ENCODE results near the gene GSAP. TPM values are rescaled to one million over a fixed set of nuclear protein-coding genes. Genes with fewer than 3 reads are reported as not detected.

GSAP gene
- total and polyA plus RNA-seq, 9 of the 15 experiments (the other 6 are each of a cell fraction or from before 2014, with no cell fraction given) = 0.13 TPM; not detected in 8

DNA sequence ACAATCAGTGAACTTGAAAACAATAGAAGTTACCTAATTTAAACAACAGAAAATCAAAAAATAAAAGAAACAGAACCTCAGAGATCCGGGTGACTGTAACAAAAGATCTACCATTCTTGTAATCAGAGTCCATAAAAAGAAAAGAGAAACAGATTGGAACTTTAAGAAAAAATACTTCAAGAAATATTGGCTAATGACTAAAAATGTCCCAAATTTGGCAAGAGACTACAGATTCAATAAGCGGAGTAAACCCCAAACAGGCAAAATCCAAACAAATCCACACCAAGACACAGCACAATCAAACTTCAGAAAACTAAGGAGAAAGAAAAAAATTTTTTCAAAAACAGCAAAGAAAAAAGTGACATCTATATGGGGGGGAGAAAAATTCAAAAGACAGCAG is 15.1 kb downstream of the GSAP start:
- Histone ChIP-seq H3K27me3 (ENCODE audit: control insufficient read depth in 2 of 2, insufficient read depth in 2 of 2, low read length in 2 of 2) (peaks cover 2 to 7% of the 10 kb centered on the region in 2 experiments; a peak in 2 of 5 replicates), H2AFZ (ENCODE audit: low read depth, low read length) (no peak overlapping the region), H3K36me3 (ENCODE audit: control insufficient read depth, insufficient read depth, low read length) (no peaks in the 10 kb centered on the region), H3K9ac (ENCODE audit: insufficient read depth in 1 of 2, low read depth in 2 of 2, low read length in 2 of 2) (no peak overlapping the region), H3K4me3 (no peak overlapping the region), H3K9me3 (replicated peaks; ENCODE audit: control insufficient read depth, insufficient read depth, low read depth, low read length) (no peaks in the 10 kb centered on the region), H4K20me1 (replicated peaks; ENCODE audit: control insufficient read depth, insufficient read depth, low read length) (no peaks in the 10 kb centered on the region), H3K79me2 (ENCODE audit: control insufficient read depth, insufficient read depth, low read length) (no peaks in the 10 kb centered on the region), H3K4me2 (ENCODE audit: insufficient read depth, low read length) (no peak overlapping the region), H3K27ac (ENCODE audit: extremely low read depth, low read depth, low read length) (no peak overlapping the region), H3K4me1 (replicated peaks in 1 of 2; ENCODE audit: control insufficient read depth in 2 of 2, insufficient read depth in 2 of 2, low read length in 2 of 2) (no peaks in the 10 kb centered on the region), H3K9me1 (ENCODE audit: control insufficient read depth, insufficient read depth, low read length) (no peaks in the 10 kb centered on the region)
- ChIA-PET CTCF (ENCODE audit: low intra/inter-chr PET ratio) (no interaction called here), POLR2A (no interaction called here)
- ATAC-seq = no peak
- TF ChIP-seq TCF3 (CRISPR knock-in tag; IDR thresholded peaks at IDR 0.05) = no peak
- TF ChIP-seq, protein P1, sequence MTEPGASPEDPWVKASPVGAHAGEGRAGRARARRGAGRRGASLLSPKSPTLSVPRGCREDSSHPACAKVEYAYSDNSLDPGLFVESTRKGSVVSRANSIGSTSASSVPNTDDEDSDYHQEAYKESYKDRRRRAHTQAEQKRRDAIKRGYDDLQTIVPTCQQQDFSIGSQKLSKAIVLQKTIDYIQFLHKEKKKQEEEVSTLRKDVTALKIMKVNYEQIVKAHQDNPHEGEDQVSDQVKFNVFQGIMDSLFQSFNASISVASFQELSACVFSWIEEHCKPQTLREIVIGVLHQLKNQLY (CRISPR knock-in tag; conservative IDR thresholded peaks at IDR 0.05) = no peak
- TF ChIP-seq ZNF592 (IDR thresholded peaks at IDR 0.05) = no peak
- TF ChIP-seq, protein P2, sequence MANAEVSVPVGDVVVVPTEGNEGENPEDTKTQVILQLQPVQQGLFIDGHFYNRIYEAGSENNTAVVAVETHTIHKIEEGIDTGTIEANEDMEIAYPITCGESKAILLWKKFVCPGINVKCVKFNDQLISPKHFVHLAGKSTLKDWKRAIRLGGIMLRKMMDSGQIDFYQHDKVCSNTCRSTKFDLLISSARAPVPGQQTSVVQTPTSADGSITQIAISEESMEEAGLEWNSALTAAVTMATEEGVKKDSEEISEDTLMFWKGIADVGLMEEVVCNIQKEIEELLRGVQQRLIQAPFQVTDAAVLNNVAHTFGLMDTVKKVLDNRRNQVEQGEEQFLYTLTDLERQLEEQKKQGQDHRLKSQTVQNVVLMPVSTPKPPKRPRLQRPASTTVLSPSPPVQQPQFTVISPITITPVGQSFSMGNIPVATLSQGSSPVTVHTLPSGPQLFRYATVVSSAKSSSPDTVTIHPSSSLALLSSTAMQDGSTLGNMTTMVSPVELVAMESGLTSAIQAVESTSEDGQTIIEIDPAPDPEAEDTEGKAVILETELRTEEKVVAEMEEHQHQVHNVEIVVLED (CRISPR knock-in tag; IDR thresholded peaks at IDR 0.05) = no peak
- no peak for TF ChIP-seq MTA2 (IDR thresholded peaks at IDR 0.05; ENCODE audit: low read depth)
- TF ChIP-seq PHB2 (IDR thresholded peaks at IDR 0.05; ENCODE audit: low read depth) = no peak
- TF ChIP-seq MYNN (IDR thresholded peaks at IDR 0.05) = no peak
- TF ChIP-seq MYNN (CRISPR knock-in tag; IDR thresholded peaks at IDR 0.05) = no peak
- no peak for TF ChIP-seq ZNF449 (CRISPR knock-in tag; IDR thresholded peaks at IDR 0.05)
- TF ChIP-seq ZNF140 (CRISPR knock-in tag; IDR thresholded peaks at IDR 0.05) = no peak
- no peak for TF ChIP-seq NCOA4 (IDR thresholded peaks at IDR 0.05; ENCODE audit: partially characterized antibody)
- no peak for TF ChIP-seq FOXJ3 (CRISPR knock-in tag; IDR thresholded peaks at IDR 0.05)
- no peak for TF ChIP-seq PKNOX1 (IDR thresholded peaks at IDR 0.05)
- TF ChIP-seq PTBP1 (IDR thresholded peaks at IDR 0.05; ENCODE audit: low read depth, low read length) = no peak
- no peak for TF ChIP-seq IRF2 (CRISPR knock-in tag; IDR thresholded peaks at IDR 0.05)
- TF ChIP-seq THRAP3 (IDR thresholded peaks at IDR 0.05; ENCODE audit: borderline replicate concordance) = no peak
- BruUV-seq (replicated peaks) = no TSS peak
- FAIRE-seq = no peak
- in situ Hi-C loops (cut with MboI) (no loop called here), intact Hi-C loops (cut with micrococcal nuclease) (no loop called here)
- 0% methylated on average over 2 of the region's 2 CpGs for WGBS (ENCODE audit: insufficient coverage, low coverage, missing lambda C conversion rate)
- DNase-seq (ENCODE audit: extremely low read depth in 1 of 4, low spot score in 3 of 4) = no peak
